ENCODE measurements around the gene PDIK1L. TPM values are rescaled to one million over a fixed set of nuclear protein-coding genes. Genes with fewer than 3 reads are reported as not detected.

The PDIK1L gene
- total and polyA plus RNA-seq, 9 of the 15 experiments (the other 6 are each of a cell fraction or from before 2014, with no cell fraction given), result 12.8 to 30.2 (median 21.5) TPM

GRCh38 chr1:26169669-26170471 lies 58.2 kb downstream of the PDIK1L start, which contains the start of gene ZNF593 (continued):
- no peak for TF ChIP-seq ZNF140 (CRISPR knock-in tag; IDR thresholded peaks at IDR 0.05)
- peak; percentile 97; the same call in 1 of the 2 replicates for TF ChIP-seq RBM34 (IDR thresholded peaks at IDR 0.05; ENCODE audit: borderline replicate concordance, insufficient read depth, low read length)
- TF ChIP-seq E2F5 (CRISPR knock-in tag; IDR thresholded peaks at IDR 0.05), result peak; percentile 92; the same call in 1 of the 2 replicates
- no peak for TF ChIP-seq ZNF407 (IDR thresholded peaks at IDR 0.05; ENCODE audit: low read depth)
- no peak for TF ChIP-seq EWSR1 (IDR thresholded peaks at IDR 0.05; ENCODE audit: borderline replicate concordance, low read depth, partially characterized antibody)
- TF ChIP-seq TAF9B (IDR thresholded peaks at IDR 0.05; ENCODE audit: partially characterized antibody), result no peak
- no peak for TF ChIP-seq HMG20B (CRISPR knock-in tag; IDR thresholded peaks at IDR 0.05)
- no peak for TF ChIP-seq EZH2 (IDR thresholded peaks at IDR 0.05; ENCODE audit: borderline replicate concordance, low read depth, low read length)
- TF ChIP-seq SIX5 (IDR thresholded peaks at IDR 0.05; ENCODE audit: borderline replicate concordance in 1 of 2, insufficient read depth in 1 of 2, low read depth in 1 of 2, low read length in 2 of 2), result no peak
- no peak for TF ChIP-seq NFYB (IDR thresholded peaks at IDR 0.05; ENCODE audit: extremely low read depth, insufficient read length)
- peak; percentile 99 for TF ChIP-seq ATF7 (IDR thresholded peaks at IDR 0.05)
- TF ChIP-seq ETS1 (conservative IDR thresholded peaks at IDR 0.05; ENCODE audit: control insufficient read depth, low read depth, low read length), result peak; percentile 98
- TF ChIP-seq BRF1 (IDR thresholded peaks at IDR 0.05; ENCODE audit: borderline replicate concordance, extremely low read depth, insufficient read length), result no peak
- no peak for TF ChIP-seq FOXJ3 (CRISPR knock-in tag; IDR thresholded peaks at IDR 0.05)
